Parathyroid adenoma (tissue), 2 donors: Measurements from ENCODE around the gene ATF6.
"Not testable (repeated sequence)": the region's sequence is repeated elsewhere in the genome, so short reads cannot be mapped to it uniquely, and the experiment has no call there.

Experiments used
- H2AFZ ChIP-seq: fragments of 300-600 bp; sonication (generic); one replicate; pipeline ENCODE4 v1.7.0; 2017; ENCODE audit warnings: antibody characterized with exemption, mild to moderate bottlenecking
- H3K27ac ChIP-seq: fragments of 300-600 bp; sonication (generic); one replicate; pipeline ENCODE4 v1.7.0; 2017
- H3K27me3 ChIP-seq: fragments of 300-600 bp; sonication (generic); one replicate; pipeline ENCODE4 v1.7.0; 2017; ENCODE audit warnings: low read length; ENCODE audit not compliant: control insufficient read depth, insufficient read depth
- H3K36me3 ChIP-seq: fragments of 300-600 bp; sonication (generic); one replicate; pipeline ENCODE4 v1.7.0; 2017; ENCODE audit warnings: low read length; ENCODE audit not compliant: control insufficient read depth, insufficient read depth
- H3K4me1 ChIP-seq: fragments of 300-600 bp; sonication (generic); one replicate; pipeline ENCODE4 v1.7.0; 2017; ENCODE audit warnings: control low read depth
- H3K4me2 ChIP-seq: fragments of 300-600 bp; sonication (generic); one replicate; pipeline ENCODE4 v1.7.0; 2017; ENCODE audit warnings: low read length
- H3K4me3 ChIP-seq: fragments of 300-600 bp; sonication (generic); one replicate; pipeline ENCODE4 v1.7.0; 2017; ENCODE audit warnings: low read depth, low read length
- H3K79me2 ChIP-seq: fragments of 300-600 bp; sonication (generic); one replicate; pipeline ENCODE4 v1.7.0; 2017; ENCODE audit warnings: control low read depth
- H3K9ac ChIP-seq: fragments of 300-600 bp; sonication (generic); one replicate; pipeline ENCODE4 v1.7.0; 2017; ENCODE audit warnings: mild to moderate bottlenecking
- H3K9me3 ChIP-seq: fragments of 300-600 bp; sonication (generic); one replicate; pipeline ENCODE4 v1.7.0; 2017; ENCODE audit warnings: low read length; ENCODE audit not compliant: control insufficient read depth
- TF ChIP-seq, protein P1 (sequence below): fragments of 300-600 bp; sonication (generic); IDR thresholded peaks from one replicate; pipeline ENCODE4 v1.7.0; 2017; ENCODE audit warnings: antibody characterized with exemption, mild to moderate bottlenecking
- donor health status: primary hyperparathyroidism.

The ATF6 gene

GRCh38 chr1:161825831-161826230, 59.7 kb downstream of the ATF6 start:
- H2AFZ ChIP-seq, result no peak overlapping the region
- TF ChIP-seq, protein P1, sequence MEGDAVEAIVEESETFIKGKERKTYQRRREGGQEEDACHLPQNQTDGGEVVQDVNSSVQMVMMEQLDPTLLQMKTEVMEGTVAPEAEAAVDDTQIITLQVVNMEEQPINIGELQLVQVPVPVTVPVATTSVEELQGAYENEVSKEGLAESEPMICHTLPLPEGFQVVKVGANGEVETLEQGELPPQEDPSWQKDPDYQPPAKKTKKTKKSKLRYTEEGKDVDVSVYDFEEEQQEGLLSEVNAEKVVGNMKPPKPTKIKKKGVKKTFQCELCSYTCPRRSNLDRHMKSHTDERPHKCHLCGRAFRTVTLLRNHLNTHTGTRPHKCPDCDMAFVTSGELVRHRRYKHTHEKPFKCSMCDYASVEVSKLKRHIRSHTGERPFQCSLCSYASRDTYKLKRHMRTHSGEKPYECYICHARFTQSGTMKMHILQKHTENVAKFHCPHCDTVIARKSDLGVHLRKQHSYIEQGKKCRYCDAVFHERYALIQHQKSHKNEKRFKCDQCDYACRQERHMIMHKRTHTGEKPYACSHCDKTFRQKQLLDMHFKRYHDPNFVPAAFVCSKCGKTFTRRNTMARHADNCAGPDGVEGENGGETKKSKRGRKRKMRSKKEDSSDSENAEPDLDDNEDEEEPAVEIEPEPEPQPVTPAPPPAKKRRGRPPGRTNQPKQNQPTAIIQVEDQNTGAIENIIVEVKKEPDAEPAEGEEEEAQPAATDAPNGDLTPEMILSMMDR, result no peak
- H3K4me2 ChIP-seq, result no peak overlapping the region
- no peak overlapping the region for H3K4me3 ChIP-seq
- no peak overlapping the region for H3K9ac ChIP-seq
- H3K9me3 ChIP-seq, result no peaks in the 10 kb centered on the region
- no peak overlapping the region for H3K27ac ChIP-seq
- no peaks in the 10 kb centered on the region for H3K79me2 ChIP-seq
- H3K4me1 ChIP-seq, result no peaks in the 10 kb centered on the region
- H3K27me3 ChIP-seq, result no peaks in the 10 kb centered on the region
- H3K36me3 ChIP-seq, result no peaks in the 10 kb centered on the region

GRCh38 chr1:161826478-161826877, 60.4 kb downstream of the ATF6 start:
- Histone ChIP-seq H2AFZ (no peak overlapping the region), H3K9ac (no peak overlapping the region), H3K4me2 (no peak overlapping the region), H3K36me3 (no peaks in the 10 kb centered on the region), H3K4me3 (no peak overlapping the region), H3K4me1 (no peaks in the 10 kb centered on the region), H3K9me3 (no peaks in the 10 kb centered on the region), H3K27ac (no peak overlapping the region), H3K27me3 (no peaks in the 10 kb centered on the region), H3K79me2 (no peaks in the 10 kb centered on the region)
- TF ChIP-seq, protein P1, result no peak

DNA sequence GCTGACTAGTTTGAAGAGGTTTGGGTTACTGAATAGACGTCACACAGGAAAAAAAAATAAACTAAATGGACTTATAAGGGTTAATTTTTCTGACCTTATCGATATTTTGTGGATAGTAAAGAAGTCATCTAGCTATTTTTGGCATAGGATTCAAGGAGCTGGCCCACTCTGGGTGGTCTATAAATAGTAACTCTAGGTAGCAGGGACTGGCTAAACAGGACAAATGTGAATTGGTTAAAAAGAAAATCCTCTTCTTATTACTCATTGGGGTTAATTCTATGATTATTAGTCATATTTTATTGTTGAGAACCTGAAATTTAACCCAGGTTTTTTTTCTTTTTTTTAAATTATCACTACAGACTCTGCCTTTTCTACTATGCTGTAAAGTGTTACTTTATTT, 61.7 kb downstream of the ATF6 start:
- TF ChIP-seq, protein P1, result no peak
- Histone ChIP-seq H3K27ac (no peak overlapping the region), H3K79me2 (no peaks in the 10 kb centered on the region), H3K27me3 (no peaks in the 10 kb centered on the region), H3K4me1 (no peaks in the 10 kb centered on the region), H3K4me3 (no peak overlapping the region), H3K9me3 (no peaks in the 10 kb centered on the region), H3K36me3 (no peaks in the 10 kb centered on the region), H2AFZ (no peak overlapping the region), H3K4me2 (no peak overlapping the region), H3K9ac (no peak overlapping the region)

GRCh38 chr1:161832299-161832907, 66.3 kb downstream of the ATF6 start:
- not testable (repeated sequence) for H3K4me2 ChIP-seq, H3K27ac ChIP-seq, H3K4me3 ChIP-seq, H3K4me1 ChIP-seq, H3K9me3 ChIP-seq, H3K27me3 ChIP-seq, H3K9ac ChIP-seq, H3K36me3 ChIP-seq, H3K79me2 ChIP-seq, H2AFZ ChIP-seq

DNA sequence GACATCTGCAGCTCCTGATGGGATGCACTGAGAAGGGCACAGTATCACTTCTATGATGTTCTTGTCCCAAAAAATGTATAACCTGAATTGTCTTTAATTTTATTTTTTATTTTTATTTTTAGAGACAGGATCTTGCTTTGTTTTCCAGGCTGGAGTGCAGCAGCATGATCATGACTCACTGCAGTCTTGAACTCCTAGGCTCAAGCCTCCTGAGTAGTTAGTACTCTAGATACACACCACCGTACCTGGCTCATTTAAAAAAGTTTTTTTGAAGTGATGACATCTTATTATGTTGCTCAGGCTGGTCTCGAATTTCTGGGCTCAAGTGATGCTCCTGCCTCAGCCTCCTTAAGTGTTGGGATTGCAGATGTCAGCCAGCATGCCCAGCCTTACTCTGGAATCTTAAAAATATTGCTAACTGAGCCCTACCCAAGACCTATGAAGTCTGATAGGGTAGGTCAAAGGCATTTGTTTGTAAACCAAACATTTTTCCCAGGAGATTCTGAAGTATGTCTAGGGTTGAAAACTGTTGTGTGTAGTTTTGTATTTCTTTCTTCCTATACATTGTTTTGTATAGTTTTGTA, 68.9 kb downstream of the ATF6 start:
- Histone ChIP-seq H3K9ac (no peak overlapping the region), H3K27me3 (no peaks in the 10 kb centered on the region), H2AFZ (no peak overlapping the region), H3K4me3 (no peak overlapping the region), H3K4me1 (no peaks in the 10 kb centered on the region), H3K9me3 (no peaks in the 10 kb centered on the region), H3K27ac (no peak overlapping the region), H3K4me2 (no peak overlapping the region), H3K36me3 (no peaks in the 10 kb centered on the region), H3K79me2 (no peaks in the 10 kb centered on the region)
- TF ChIP-seq, protein P1, result no peak
